ENCODE results near the gene HOXC4.
"Not testable (repeated sequence)": the region's sequence is repeated elsewhere in the genome, so short reads cannot be mapped to it uniquely, and the experiment has no call there.

DNA sequence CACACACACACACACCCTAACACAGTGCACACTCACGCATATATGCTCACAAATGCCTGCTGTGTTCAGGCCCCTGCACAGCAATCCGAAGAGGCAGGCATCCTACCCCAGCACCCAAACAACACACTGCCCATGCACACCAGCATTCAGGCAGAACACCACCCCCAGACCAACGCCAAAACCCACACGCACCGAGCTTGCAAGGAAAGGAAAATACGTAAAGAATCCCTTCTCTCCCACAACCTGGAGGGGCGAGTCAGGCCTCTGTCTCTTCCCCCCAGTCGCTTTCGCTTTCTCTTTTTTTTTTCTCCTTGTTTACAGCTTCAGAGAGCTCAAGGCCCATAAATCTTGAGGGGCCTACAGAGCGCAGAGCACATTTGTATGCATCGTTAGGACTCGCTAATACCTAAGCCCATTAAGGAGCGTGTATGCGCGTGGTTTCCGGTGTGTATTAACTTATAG lies 27.4 kb downstream of the HOXC4 start:
- TF ChIP-seq, protein P1, sequence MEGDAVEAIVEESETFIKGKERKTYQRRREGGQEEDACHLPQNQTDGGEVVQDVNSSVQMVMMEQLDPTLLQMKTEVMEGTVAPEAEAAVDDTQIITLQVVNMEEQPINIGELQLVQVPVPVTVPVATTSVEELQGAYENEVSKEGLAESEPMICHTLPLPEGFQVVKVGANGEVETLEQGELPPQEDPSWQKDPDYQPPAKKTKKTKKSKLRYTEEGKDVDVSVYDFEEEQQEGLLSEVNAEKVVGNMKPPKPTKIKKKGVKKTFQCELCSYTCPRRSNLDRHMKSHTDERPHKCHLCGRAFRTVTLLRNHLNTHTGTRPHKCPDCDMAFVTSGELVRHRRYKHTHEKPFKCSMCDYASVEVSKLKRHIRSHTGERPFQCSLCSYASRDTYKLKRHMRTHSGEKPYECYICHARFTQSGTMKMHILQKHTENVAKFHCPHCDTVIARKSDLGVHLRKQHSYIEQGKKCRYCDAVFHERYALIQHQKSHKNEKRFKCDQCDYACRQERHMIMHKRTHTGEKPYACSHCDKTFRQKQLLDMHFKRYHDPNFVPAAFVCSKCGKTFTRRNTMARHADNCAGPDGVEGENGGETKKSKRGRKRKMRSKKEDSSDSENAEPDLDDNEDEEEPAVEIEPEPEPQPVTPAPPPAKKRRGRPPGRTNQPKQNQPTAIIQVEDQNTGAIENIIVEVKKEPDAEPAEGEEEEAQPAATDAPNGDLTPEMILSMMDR (IDR thresholded peaks at IDR 0.05; ENCODE audit: insufficient read depth, low read depth, low read length), result not testable (repeated sequence)
- not testable (repeated sequence) for TF ChIP-seq EZH2 (IDR thresholded peaks at IDR 0.05; ENCODE audit: insufficient read depth, low read length)
